ENCODE results near the gene TMEM267.
"Not testable (repeated sequence)": the region's sequence is repeated elsewhere in the genome, so short reads cannot be mapped to it uniquely, and the experiment has no call there.

Gene TMEM267

DNA sequence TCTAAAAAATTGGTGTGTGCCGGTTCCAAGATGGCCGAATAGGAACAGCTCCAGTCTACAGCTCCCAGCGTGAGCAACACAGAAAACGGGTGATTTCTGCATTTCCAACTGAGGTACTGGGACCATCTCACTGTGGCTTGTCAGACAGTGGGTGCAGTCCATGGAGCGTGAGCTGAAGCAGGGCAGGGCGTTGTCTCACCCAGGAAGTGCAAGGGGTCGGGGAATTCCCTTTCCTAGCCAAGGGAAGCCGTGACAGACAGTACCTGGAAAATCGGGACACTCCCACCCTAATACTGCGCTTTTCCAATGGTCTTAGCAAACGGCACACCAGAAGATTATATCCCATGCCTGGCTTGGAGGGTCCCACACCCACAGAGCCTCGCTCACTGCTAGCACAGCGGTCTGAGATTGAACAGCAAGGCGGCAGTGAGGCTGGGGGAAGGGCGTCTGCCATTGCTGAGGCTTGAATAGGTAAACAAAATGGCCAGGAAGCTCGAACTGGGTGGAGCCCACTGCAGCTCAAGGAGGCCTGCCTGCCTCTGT lies 81.1 kb downstream of the TMEM267 start:
- not testable (repeated sequence) for DNase-seq (ENCODE audit: low read depth)

DNA sequence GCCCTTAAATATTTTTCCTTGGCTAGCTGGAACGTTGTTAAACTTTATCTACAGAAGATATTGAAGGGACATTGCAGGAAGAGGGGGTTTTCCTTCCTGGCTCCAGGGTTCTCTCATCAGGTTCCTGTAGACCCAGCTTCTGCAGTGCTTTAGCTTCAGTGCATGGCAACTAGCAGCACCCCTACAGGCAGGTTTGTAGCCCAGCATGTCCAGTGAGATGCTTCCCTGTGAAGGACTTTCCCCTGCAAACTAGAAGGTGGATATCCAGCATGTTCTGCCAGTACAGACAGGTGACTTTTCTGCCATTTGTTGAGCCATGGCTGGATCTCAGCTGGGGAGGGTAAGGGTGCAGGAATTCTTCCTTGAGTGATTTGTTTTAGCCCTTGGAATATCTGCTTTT lies 81.8 kb downstream of the TMEM267 start:
- no peak for DNase-seq (ENCODE audit: low read depth)

DNA sequence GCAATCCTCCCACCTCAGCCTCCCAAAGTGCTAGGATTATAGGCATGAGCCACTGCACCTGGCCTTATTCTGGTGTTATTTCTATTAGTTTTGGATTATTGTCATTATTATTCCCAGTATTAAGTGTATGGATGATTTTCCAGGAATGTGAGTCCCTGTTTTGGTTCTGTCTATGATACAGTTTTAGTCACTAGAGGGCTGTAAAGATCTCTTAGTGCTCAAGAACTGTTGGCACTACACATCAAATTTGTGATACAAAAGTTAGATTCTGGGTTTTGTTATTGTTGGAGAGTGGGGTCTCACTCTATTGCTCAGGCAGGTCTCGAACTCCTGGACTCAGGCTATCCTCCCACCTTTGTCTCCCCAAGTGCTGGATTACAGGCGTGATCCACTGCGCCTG lies 83.6 kb downstream of the TMEM267 start:
- no peak for DNase-seq (ENCODE audit: low read depth)

GRCh38 chr5:43396762-43397304 lies 86.8 kb downstream of the TMEM267 start:
- no peak for DNase-seq (ENCODE audit: low read depth)
